Thyroid gland (tissue), 4 donors: ENCODE measurements around the gene BFSP1.

ENCODE experiments used
- CTCF ChIP-seq, 6 experiments: fragments of 200-600 bp in 3 of 6; fragments of 450-650 bp in 3 of 6; sonication (generic) in 3 of 6; IDR thresholded peaks; one replicate each; pipeline ENCODE4 v1.5.1; 2016 to 2019; ENCODE audit warnings: antibody characterized with exemption in 6 of 6, mild to moderate bottlenecking in 2 of 6, inconsistent platforms in 1 of 6, moderate library complexity in 1 of 6
- POLR2A ChIP-seq, 2 donors: fragments of 450-650 bp; IDR thresholded peaks; one replicate each; pipeline ENCODE4 v1.6.1; 2017; ENCODE audit warnings: antibody characterized with exemption in 2 of 2, mild to moderate bottlenecking in 2 of 2, moderate library complexity in 1 of 2

GRCh38 chr20:17461941-17462340, 69.2 kb downstream of the BFSP1 start:
- TF ChIP-seq CTCF (IDR thresholded peaks at IDR 0.05) (no peak), POLR2A (IDR thresholded peaks at IDR 0.05) (no peak)
